Type B pancreatic cell (in vitro differentiated cells): Measurements from ENCODE around the gene CAMSAP2. TPM values are rescaled to one million over a fixed set of nuclear protein-coding genes. Genes with fewer than 3 reads are reported as not detected.

ENCODE experiments used
- DNase-seq: peaks from one replicate; pipeline ENCODE4 v3.0.0; 2021; ENCODE audit warnings: mixed read lengths; ENCODE audit not compliant: unreplicated experiment; ENCODE audit errors: extremely low spot score
- H3K27ac Mint-ChIP-seq: 2 replicates; pipeline ENCODE4 v1.8.0; 2021; ENCODE audit warnings: mild to moderate bottlenecking, mixed read lengths
- H3K27me3 Mint-ChIP-seq: 2 replicates; pipeline ENCODE4 v1.8.0; 2021; ENCODE audit warnings: mixed read lengths
- H3K36me3 Mint-ChIP-seq: 2 replicates; pipeline ENCODE4 v1.8.0; 2021; ENCODE audit warnings: mixed read lengths
- H3K4me1 Mint-ChIP-seq: one replicate; pipeline ENCODE4 v1.8.0; 2021; ENCODE audit warnings: mixed read lengths; ENCODE audit not compliant: unreplicated experiment
- H3K4me3 Mint-ChIP-seq: 2 replicates; pipeline ENCODE4 v1.8.0; 2021; ENCODE audit warnings: mild to moderate bottlenecking, mixed read lengths
- H3K9me3 Mint-ChIP-seq: 2 replicates; pipeline ENCODE4 v1.8.0; 2021; ENCODE audit warnings: mixed read lengths
- total RNA-seq: library from RNA; stranded (reverse); gene quantifications from 2 replicates; pipeline ENCODE4 v1.2.1, GENCODE V29; 2021; ENCODE audit warnings: low replicate concordance
- TF ChIP-seq, protein P1 (sequence below): fragments of 200-600 bp; sonication (generic); conservative IDR thresholded peaks from 2 replicates; pipeline ENCODE4 v1.5.0; 2021; ENCODE audit warnings: antibody characterized with exemption, mild to moderate bottlenecking

Gene CAMSAP2
- total RNA-seq, 1 donor from 2014 or later = 27.4 TPM

DNA sequence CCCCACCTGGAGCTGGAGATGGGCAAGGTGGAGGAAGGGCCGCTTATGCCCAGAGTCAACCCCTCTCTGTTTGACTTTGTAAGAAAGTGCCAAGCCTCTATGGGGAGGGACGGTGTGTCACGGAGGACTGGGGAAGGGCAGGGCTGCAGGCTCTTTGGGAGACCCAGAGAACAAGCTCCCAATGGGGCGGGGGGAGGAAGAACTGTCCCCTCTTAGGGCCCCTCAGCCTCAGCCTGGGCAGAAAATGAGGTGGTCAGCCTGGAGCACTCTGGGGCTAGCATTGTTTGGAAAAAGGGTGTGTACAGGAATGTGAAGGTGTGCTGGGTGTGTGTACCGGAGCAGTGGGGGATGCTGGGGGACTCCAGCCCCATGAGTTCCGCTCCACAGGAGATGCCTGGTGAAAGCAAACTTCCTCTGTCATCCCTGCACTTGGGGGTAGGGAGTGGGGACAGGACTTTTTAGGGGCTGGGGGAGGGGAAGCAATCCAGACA lies 154.8 kb downstream of the CAMSAP2 start:
- peaks cover 56% of the 10 kb centered on the region for H3K4me1 Mint-ChIP-seq
- H3K27ac Mint-ChIP-seq = peak overlapping the region; percentile 97
- no peaks in the 10 kb centered on the region for H3K9me3 Mint-ChIP-seq
- DNase-seq = no peak
- H3K27me3 Mint-ChIP-seq = peaks cover 7% of the 10 kb centered on the region
- TF ChIP-seq, protein P1, sequence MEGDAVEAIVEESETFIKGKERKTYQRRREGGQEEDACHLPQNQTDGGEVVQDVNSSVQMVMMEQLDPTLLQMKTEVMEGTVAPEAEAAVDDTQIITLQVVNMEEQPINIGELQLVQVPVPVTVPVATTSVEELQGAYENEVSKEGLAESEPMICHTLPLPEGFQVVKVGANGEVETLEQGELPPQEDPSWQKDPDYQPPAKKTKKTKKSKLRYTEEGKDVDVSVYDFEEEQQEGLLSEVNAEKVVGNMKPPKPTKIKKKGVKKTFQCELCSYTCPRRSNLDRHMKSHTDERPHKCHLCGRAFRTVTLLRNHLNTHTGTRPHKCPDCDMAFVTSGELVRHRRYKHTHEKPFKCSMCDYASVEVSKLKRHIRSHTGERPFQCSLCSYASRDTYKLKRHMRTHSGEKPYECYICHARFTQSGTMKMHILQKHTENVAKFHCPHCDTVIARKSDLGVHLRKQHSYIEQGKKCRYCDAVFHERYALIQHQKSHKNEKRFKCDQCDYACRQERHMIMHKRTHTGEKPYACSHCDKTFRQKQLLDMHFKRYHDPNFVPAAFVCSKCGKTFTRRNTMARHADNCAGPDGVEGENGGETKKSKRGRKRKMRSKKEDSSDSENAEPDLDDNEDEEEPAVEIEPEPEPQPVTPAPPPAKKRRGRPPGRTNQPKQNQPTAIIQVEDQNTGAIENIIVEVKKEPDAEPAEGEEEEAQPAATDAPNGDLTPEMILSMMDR = no peak
- peak overlapping the region; percentile 98 for H3K4me3 Mint-ChIP-seq
- no peaks in the 10 kb centered on the region for H3K36me3 Mint-ChIP-seq

DNA sequence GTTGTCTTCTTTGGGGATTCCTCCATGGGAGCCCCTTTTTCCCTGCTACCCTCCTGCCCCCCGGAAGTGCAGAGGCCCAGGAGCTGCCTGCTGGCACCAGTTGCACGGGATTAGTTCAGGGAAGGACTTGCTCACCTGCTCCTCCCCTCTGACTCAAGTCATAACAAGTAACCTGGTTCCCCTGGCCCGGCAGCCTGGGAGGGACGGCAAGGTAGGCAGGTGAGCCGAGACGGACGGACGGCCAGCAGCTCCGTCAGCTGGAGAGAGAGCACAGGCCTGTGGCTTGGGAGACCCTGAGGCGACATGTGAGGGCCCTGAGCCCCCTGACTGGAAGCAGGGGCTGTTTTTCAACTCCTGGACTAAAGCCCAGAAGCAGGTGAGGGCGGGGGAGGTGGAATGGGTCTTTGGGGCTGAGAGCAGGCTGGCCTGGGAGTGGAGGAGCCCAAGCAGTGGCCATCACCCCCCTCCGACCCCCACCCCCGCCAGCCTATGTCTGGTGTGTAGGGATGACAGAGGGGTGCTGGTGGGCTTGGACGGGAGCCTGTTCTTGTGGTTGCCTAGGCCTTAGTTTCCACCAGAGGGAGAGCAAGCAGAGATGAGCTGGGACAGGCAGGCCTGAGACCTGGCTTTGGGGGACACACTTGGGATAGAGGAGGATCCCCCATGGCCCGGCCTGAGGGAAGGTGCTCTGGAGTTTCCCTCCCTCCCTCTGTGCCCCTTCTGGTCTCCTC lies 156.2 kb downstream of the CAMSAP2 start, which contains the start of gene INAVA:
Gene INAVA (plus strand): TSS at position 189 of the 731 bp plus-strand sequence. CDS start 3,501 bp downstream, outside the sequence.
- peaks cover 3% of the 10 kb centered on the region for H3K27me3 Mint-ChIP-seq
- H3K36me3 Mint-ChIP-seq = peaks cover 8% of the 10 kb centered on the region
- no peaks in the 10 kb centered on the region for H3K9me3 Mint-ChIP-seq
- H3K27ac Mint-ChIP-seq = peak within 1 kb of the TSS; percentile 97
- H3K4me1 Mint-ChIP-seq = peaks cover 52% of the 10 kb centered on the region
- no peak for DNase-seq
- TF ChIP-seq, protein P1 = peak; percentile 22
- H3K4me3 Mint-ChIP-seq = peak within 1 kb of the TSS; percentile 98

- H3K36me3 Mint-ChIP-seq = peaks cover 8% of the 10 kb centered on the region
- H3K4me1 Mint-ChIP-seq = peaks cover 51% of the 10 kb centered on the region
- H3K27ac Mint-ChIP-seq = peak overlapping the region; percentile 97
These were observed 156.7 kb downstream of the CAMSAP2 start for GRCh38 chr1:200895443-200895789.

GRCh38 chr1:200895801-200896530 lies 157.3 kb downstream of the CAMSAP2 start:
- H3K4me3 Mint-ChIP-seq = peak overlapping the region; percentile 98
- H3K27me3 Mint-ChIP-seq = no peaks in the 10 kb centered on the region
- H3K9me3 Mint-ChIP-seq = no peaks in the 10 kb centered on the region
- TF ChIP-seq, protein P1 = no peak
- H3K36me3 Mint-ChIP-seq = peaks cover 8% of the 10 kb centered on the region
- H3K4me1 Mint-ChIP-seq = peaks cover 46% of the 10 kb centered on the region
- peak overlapping the region; percentile 97 for H3K27ac Mint-ChIP-seq
- DNase-seq = no peak

More at GRCh38 chr1:200895443-200895789, 156.7 kb downstream of the CAMSAP2 start:
- H3K27me3 Mint-ChIP-seq = peaks cover 3% of the 10 kb centered on the region
- no peaks in the 10 kb centered on the region for H3K9me3 Mint-ChIP-seq
- H3K4me3 Mint-ChIP-seq = peak overlapping the region; percentile 98
- TF ChIP-seq, protein P1 = no peak
- no peak for DNase-seq

- Mint-ChIP-seq H3K27me3 (no peaks in the 10 kb centered on the region), H3K4me3 (peak overlapping the region; percentile 98), H3K27ac (peak overlapping the region; percentile 97), H3K36me3 (peaks cover 14% of the 10 kb centered on the region), H3K4me1 (peaks cover 46% of the 10 kb centered on the region), H3K9me3 (no peaks in the 10 kb centered on the region)
- TF ChIP-seq, protein P1 = no peak
- no peak for DNase-seq
These were observed 158.0 kb downstream of the CAMSAP2 start for GRCh38 chr1:200896531-200897196.
